GM12891 (cell line): Measurements from ENCODE around the gene NCAN.

ENCODE experiments used
- POLR2A ChIP-seq: IDR thresholded peaks from 2 replicates; pipeline ENCODE4 v1.6.1; 2011; ENCODE audit warnings: low read depth, low read length, control low read depth
- POLR2AphosphoS5 ChIP-seq: IDR thresholded peaks from 2 replicates; pipeline ENCODE4 v1.6.1; 2011; ENCODE audit warnings: low read depth, low read length, control low read depth
- TAF1 ChIP-seq: IDR thresholded peaks from 2 replicates; pipeline ENCODE4 v1.6.1; 2011; ENCODE audit warnings: low read depth, low read length, control low read depth

DNA sequence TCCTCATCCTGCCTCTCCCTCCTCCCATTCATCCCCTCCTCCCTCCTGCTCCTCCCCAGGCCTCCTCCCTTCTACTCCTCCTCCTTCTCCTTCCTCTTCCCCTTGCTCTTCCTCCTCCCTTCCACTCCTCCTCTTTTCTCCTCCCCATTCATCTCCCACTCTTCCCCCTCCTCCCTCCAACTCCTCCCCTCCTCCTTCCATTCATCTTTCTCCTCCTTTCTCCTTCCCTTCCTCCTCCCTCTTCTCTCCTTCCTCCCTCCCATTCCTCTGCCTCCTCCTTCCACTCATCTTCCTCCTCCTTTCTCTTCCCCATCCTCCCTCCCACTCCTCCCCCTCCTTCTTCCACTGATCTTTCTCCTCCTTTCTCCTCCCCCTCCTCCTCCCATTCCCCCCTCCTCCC is 27.9 kb downstream of the NCAN start:
- TF ChIP-seq POLR2A (no peak), POLR2AphosphoS5 (no peak), TAF1 (no peak)
